HS-27A (cell line): ENCODE measurements around the gene CHST5.

Source experiments
- DNase-seq: peaks from one replicate; pipeline ENCODE4 v3.0.0-alpha.2; 2012; ENCODE audit warnings: low read depth, missing footprints

The CHST5 gene

DNA sequence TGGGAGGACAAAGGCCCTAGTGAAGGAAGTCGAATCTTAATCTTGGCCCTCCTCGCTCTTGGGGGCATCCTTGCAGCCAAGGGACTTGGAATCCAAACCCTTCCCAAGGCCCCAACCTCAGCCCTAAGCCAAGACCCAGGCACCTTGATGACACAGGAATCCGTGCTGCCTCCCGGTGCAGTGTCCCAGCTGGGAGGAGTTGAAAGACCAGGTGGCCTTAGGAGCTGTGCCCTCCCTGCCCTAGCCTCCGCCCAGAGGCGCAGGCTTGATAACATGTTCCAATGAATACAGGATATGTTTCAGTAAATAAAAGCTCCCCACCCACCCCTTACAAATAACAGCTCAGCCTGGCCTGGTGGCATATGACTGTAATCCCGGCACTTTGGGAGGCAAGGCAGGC is at the start of gene CHST5:
CHST5 (minus strand) TSS at position 208 of the 400 bp plus-strand sequence. CDS start 5,724 bp downstream, outside the sequence.
- DNase-seq: no peak

DNA sequence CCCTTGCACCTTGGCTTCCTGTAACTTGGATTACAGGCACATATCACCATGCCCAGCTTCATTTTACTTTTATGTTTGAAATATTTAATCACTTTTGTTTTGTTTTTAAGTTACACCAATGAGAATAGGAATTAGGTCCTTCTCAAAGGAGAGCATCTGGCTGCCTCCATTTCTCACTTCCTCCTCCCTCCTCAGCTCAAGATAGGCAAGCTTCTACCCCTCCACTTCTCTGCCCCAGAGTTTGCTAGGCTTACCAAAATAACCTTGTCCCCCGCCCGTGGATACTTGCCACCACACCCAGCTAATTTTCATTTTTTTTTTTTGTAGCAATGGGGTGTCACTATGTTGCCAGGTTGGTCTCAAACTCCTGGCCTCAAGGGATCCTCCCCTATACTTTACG is 48.2 kb upstream of the CHST5 start:
- no peak for DNase-seq

DNA sequence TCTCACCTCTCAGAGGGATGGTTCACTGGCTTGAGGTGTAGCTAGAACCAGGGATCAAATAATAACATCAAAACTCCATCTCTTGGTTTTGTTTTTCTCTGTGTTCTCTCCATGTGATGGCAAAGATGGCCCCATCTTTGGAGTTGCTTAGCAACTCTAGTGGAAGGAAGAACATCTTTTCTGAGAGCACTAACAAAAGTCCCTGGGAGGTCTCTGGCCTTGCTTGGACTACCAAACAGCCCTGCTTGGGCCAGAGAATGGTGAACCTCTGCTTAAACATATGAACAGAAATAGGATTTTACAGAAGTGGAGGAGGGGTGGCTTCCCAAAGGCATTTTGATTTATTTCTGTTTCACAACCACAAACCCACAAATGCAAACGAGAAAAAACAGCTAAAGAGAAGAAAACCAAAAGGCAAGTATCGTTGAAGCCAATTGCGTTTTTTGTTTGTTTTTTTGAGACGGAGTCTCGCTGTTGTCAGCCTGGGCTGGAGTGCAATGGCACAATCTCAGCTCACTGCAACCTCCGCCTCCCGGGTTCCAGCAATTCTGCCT is 43.5 kb upstream of the CHST5 start:
- DNase-seq: no peak

DNA sequence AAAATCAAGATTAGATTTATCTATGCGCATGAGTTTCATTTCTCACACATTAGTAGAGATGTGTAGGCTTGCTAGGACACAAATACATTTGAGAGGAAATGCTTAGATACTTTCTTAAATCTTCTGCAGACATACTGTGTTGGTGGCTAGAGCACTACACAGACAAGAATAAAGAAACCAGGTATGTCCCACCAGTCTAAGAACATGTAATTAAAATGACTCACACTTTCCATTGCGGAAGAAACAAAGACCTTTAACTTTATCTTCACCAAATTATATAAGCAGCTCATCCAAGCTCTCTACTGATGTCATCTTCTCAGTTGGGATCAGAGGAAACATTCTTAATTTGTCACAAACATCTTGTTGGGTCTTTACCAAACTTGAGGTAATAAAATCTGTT is 42.8 kb upstream of the CHST5 start:
- DNase-seq: no peak

DNA sequence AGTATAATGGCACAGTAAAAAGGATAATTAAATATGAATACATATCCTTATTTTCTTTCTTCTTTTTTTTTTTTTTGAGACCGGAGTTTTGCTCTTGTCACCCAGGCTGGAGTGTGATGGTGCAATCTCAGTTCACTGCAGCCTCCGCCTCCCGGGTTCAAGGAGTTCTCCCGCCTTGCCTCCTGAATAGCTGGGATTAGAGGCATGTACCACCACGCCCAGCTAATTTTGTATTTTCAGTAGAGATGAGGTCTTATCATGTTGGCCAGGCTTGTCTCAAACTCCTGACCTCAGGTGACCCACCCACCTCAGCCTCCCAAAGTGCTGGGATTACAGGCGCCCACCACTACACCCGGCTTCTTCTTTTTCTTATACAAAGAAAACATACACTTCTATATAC is 42.3 kb upstream of the CHST5 start:
- no peak for DNase-seq

DNA sequence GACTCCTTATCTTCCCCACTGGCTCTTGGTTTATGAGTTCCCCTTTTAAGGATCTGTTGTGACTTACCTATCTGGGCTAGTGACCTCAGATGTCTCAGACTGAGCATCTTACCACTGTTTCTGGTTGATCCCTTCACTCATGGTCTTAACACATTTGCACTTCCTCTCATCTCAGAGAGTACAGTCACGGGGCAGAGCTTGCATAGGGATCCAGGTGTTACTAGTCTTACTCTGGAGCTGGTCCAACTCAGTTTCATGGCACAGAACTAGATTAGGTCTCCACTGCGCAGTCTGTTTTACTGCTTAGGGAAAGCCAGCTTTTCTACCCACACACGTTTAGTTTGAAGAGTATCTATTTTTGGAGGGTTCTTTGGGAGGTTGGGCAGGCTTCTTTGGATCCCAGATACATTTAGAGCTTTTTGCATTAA is 40.5 kb upstream of the CHST5 start:
- DNase-seq: no peak

DNA sequence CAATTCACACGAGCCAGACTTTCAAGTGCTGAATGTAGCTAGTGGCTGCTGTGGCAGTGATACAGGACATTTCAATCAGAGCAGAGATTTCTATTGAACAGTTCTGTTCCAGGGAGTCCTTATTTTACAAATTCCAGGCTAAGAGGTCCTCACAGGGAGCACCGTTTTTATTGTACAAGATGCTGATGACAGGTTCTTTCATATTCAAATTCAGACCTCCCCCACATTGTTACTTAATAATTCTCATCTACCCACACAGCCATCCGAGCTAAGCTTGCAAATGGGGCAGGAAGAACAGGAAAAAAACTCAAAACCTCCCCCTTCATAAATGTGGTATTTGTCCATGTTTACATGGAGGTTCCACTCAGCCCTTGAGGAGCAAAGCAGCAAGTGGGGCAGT is 40.0 kb upstream of the CHST5 start:
- no peak for DNase-seq

DNA sequence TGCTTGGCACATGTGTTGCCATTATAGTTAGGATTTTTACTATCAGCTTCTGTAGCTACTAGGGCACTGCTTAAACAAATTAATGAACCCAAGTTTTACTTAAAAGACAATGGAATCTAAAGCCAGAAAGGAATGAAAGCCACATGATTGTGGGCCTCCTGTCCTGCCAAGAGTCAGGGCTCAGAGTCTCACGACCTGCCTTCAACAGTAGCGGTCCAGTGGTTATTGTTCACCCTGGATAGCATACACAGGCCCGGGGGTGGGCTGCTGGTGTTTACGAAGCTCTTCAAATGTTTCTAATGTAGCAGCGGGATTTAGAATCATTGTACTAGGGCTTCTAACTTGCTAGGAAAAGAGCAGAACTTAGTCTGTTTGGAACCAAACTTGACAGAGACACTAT is 38.0 kb upstream of the CHST5 start:
- no peak for DNase-seq

DNA sequence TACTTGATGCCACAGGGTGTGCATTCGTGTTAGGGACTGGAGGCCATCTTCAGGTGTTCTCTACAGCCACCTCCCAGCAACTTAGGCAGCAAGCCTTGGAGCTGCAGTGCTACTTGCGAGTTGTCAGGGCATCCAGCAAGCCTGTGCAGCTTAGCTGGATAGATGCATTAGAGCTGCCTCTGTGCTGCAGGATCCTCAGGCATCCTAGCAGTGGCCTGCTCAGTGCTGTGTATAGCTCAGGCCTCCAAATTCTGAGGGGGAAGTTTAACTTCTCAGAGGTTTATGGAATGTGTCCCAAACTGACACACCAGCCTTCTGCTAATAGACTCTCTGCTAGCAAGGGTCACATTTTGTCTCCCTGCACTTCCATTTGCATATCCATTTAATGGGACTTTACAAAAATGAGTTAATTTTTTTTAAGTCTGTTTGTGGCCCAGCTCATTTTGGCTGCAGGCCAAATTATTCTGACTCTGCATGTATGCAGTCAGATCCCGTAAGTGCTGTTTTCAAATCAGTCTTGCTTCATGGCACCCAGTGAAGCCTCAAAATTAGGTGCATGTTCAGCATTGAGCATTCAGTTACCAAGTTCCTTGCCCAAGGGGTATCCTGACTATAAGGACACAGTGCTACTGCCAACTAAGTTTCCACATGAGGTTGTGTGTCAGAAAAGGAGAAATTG is 37.1 kb upstream of the CHST5 start:
- DNase-seq: no peak

DNA sequence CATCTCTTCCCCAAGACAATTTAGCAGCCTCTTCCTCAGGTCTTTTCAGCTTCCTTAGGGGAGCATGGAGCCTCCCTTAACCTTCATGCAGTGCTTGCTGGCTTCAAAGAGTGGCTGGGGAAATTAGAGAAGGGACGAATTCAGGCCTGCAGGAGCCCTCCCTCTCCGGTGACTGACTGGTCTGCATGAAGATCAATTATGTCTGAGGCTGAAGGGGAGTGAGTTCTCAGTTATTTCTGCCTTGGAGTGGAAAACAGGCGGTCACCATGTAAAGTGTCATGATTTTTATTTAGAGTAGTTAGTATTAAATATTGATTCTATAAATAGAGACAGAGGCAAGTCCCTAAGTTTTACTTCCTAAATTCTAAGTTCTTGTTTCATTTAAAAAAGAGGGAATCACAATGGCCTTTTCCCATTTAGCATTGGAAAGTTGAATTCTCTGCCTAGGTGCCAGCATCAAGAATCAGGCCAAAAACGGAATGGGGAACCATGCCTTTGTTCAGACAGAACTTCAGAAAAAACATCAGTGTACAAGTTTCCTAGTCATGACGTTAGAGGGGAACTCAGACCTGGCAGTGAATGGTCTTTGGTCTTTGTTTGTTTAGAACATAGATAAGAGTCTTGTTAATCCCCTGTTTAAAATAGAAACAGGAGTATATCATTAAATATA is 34.6 kb upstream of the CHST5 start:
- no peak for DNase-seq

DNA sequence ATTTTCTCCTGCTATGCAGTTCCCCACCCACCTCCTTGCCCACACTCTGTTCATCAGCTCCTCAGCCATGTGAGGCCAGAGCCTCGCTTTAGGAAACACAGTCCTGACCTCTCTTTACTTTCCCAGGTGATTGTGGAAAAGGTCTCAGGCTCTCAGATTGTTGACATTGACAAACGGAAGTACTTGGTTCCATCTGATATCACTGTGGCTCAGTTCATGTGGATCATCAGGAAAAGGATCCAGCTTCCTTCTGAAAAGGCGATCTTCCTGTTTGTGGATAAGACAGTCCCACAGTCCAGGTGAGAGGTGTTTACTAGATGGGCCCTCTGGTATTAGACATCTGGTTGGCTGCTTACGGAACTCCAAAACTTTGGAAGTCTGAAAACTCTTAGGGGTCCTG is 32.0 kb upstream of the CHST5 start:
- no peak for DNase-seq

DNA sequence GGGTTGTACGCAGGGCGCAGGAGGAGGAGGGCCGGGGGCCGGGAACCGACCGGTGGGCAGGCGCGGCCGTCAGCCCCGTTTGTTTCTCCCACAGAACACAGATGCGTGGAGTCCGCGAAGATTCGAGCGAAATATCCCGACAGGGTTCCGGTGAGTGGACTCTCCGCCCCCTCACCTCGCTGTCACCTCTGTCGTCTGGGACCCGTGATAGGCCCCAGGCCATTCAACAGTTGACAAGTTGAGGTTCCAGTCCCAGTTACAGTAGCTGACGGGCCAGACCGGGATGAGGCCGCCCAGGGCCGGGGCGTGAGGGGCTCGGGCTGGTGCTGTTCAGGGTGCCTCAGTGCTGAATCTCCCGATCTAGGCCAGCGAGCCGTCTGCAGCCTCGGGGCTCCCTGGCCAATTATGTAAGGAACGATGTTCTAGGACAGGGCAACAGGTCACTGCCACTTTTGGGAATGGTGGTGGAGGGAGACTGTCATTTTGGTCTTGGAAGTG is 30.9 kb upstream of the CHST5 start:
- DNase-seq: no peak

DNA sequence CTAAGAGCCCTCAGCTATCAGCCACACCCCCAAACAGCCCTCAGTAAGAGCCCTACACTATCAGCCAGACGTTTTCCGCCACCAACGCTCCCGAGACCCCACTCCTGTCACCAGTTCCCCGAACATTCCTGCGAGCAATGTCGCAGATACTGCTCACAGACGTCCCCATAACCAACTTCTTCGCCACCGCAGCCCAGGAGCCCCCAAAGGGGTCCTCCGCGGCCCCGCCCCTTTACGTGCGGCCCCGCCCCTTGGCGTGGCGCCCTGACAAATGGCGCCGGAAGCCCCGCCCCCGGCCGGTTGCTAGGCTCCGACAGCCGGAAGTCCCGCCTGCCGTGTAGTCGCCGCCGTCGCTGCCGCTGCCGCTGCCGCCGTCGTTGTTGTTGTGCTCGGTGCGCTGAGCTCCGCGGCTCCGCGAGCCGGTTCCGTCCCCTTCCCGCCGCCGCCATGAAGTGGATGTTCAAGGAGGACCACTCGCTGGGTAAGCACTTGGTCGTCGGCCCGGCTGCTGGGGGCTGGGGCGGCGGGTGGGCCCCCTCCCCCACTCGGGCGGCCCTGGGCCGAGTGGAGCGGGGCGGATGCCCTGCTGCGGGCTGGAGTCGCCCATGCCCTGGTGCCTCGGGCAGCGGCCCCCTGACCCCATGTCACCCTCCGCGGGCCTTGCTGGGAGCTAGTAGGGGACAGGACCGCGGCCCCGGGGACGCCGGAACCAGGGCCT is 30.3 kb upstream of the CHST5 start, which contains the start of gene GABARAPL2:
GABARAPL2 (plus strand) TSS at position 340 of the 718 bp plus-strand sequence; CDS start at position 448, 108 bp downstream.
- DNase-seq: peak; percentile 27

DNA sequence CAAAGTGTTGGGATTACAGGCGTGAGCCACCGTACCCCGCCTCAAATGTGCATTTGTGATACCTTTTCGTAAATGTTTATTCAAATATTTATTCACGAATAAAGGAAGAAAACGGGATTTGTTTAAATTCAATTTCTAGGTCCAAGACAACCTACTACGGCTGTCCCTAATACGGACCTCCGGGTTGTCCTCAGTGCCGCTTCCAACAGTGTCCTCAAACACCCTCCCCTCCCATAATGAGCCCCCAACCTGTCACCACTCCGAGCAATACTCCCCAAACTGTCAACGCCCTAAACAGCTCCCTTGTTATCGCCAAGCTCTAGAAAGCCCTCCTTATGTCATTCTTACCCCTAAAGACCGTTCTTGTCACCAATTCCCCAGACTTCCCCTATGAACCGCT is 29.7 kb upstream of the CHST5 start:
- no peak for DNase-seq

DNA sequence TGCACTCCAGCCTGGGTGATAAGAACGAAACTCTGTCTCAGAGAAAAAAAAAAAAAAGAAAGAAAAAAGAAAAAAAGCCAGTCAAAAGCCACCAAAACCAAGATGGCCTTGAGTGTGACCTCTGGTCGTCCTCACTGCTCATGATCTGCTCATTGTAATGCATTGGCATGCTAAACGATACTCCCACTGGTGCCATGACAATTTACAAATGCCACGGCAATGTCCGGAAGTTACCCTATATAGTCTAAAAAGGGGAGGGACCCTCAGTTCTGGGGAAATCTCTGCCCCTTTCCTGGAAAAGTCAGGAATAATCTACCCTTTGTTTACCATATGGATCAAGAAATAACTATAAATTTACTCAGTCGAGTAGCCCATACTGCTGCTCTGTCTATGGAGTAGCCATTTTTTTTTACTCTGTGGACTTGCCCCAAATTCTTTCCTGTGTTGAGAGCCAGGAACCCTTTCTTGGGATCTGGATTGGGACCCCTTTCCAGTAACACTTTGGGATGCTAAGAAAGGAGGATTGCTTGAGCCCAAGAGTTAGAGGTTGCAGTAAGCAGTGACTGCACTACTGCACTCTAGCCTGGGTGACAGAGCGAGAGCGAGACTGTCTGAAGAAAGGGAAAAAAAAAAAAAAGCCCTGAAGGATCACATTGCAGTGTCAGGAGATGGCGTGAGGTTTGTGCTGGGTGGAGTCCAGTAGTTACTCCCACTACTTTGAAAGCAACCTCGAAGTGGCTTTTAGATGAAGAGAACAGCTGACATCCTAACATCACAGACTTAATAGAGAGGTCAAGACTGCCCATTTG is 23.9 kb upstream of the CHST5 start:
- DNase-seq: peak; percentile 36

DNA sequence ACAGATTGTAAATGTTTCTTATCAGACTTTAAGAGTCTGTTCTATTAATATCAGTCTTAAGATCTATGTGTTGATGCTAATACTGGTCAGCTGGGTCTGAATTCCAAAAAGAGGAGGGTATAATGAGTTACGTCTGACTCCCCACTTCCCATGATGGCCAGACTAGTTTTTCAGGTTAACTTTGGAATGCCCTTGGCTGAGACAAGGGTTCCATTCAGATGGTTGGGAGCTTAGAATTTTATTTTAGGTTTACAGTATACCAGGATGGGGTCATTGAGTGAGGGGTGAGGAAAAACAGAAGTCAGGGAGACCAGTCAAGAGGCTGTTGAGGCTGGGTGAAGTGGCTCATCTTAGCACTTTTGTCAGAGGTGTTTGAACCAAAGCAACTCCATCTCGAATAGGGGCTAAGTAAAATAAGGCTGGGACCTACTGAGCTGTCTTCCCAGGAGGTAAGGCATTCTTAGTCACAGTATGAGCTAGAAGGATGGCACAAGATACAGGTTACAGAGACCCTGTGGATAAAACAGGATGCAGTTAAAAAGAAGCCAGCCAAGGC is 23.0 kb upstream of the CHST5 start:
- DNase-seq: no peak

DNA sequence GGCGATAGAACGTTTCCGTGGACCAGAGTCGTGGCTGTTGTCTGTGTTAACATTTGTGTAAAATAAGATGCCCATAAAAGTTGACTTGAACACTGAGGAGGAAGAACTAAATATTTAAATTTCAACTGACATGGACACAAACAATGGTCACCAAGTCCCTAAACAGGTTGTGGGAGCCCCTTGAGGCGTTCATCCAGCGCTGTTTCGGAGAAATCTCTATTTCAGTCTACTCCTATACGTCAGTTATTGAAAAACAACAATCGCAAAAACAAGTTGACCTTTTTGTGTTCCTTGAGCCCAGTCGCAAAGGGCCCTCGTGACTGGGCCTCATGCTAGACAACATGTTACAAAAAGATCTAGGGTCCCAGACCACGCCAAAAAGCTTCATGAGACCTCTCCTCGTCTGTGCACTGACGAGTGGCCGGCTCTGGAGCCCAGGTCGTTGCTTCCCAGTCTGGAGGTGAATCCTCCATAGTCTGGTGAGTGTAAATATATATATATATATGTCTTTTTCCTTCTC is 20.6 kb upstream of the CHST5 start:
- DNase-seq: peak; percentile 24

DNA sequence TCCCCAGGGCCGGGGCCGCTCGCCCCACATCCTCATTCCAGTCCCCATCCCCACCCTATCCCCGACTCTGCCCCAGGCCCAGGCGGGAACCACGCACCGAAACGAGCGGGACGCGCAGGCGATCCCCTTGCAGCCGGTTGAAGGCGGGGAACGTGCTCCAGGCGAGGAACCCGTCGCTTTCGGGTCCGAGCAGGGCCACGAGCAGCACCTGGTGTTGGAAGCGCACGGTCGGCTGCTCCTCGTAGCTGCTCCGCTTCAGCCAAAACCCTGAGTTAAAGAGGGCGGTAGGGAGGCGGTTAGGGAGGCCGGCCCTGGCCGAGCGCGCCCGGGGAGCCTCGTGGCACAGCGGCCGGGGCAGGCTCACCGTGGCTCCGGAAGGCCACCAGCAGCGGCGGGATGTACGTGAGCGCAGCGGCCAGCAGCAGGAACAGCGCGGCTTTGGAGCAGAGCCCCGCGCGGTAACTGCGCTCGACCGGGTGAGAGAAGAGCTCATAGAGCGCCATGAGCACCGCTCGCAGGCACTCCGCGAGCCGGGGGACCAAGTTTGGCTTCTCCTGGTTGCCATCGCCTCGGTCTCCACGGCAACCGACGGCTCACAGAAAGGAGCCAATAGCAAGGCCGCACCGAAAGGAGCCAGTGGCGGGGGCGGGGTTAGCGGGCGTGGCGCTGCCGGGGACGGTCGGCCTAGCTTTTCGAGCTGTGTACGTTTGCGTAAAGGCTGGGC is 20.0 kb upstream of the CHST5 start, which contains the start of gene TMEM231:
TMEM231 (minus strand) TSS at position 546 of the 724 bp plus-strand sequence; CDS start at position 503, 43 bp downstream.
- peak; percentile 72 for DNase-seq

DNA sequence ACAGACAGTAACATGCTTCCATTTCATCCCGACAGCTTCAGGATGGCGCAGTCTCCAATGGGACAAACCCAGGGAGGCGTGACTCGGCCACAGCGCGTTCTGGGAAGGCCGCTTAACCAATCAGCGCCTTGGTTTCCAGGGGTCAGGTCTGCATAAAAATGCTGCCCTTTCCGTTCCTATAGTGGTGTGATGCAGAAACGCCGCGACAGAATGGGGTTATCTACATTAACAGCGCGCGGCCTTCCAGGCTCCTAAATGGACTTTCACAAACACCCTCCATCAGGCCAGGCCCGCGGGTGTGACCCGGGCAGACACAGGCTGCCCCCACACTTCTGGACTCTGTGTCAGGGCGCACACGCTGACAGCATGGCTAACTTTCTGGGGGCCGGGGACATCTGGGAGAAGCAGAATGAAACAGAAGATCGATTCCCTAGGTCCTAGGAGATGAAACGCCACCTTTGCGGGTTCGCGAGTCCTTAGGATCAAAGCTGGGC is 19.4 kb upstream of the CHST5 start:
- DNase-seq: peak; percentile 89

DNA sequence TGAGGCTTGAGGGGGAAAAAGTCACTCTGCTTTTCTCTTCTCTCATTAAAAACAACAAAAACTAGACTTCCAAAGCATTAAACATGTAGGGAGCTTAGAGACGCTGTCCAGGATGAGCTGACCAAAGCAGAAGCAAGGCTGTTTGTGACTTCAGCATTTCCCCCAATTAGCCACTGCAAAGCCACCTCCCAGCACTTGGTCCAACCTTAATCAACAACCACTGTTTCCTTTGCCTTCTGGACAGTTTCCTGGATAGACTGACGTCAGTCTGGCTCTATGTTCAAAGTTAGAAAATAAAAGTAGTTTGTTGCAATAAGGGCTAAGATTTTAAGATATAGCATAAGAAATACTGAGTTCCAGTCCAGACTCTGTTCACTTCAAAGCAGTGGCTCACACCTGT is 17.0 kb upstream of the CHST5 start:
- DNase-seq: no peak
